SK-N-SH (cell line): ENCODE results near the gene HIPK2. TPM values are rescaled to one million over a fixed set of nuclear protein-coding genes. Genes with fewer than 3 reads are reported as not detected.

Source experiments
- CTCF ChIA-PET: fragments of 300-600, 350-600 bp; formaldehyde crosslinking; extraction: SDS; loops from one replicate; lab custom pipeline; 2021; lab: Yijun Ruan, JAX
- POLR2A ChIA-PET: fragments of 350-600 bp; sonication (Branson Sonifier 250); formaldehyde crosslinking; extraction: SDS; loops from one replicate; lab custom pipeline; 2020; ENCODE audit warnings: antibody characterized with exemption, inconsistent platforms; lab: Yijun Ruan, JAX
- DNase-seq: peaks from one replicate; pipeline ENCODE4 v3.0.0; 2012
- H2AFZ ChIP-seq: fragments of 200-600 bp; sonication (generic); 2 replicates; pipeline ENCODE4 v1.8.1; 2016; ENCODE audit warnings: antibody characterized with exemption, mild to moderate bottlenecking, low read depth
- H3F3A ChIP-seq: fragments of 200-600 bp; sonication (generic); replicated peaks from 2 replicates; pipeline ENCODE3; 2016; ENCODE audit warnings: antibody characterized with exemption, mild to moderate bottlenecking; ENCODE audit not compliant: insufficient read depth
- H3K27ac ChIP-seq, 2 experiments: fragments of 200-500 bp in 1 of 2; fragments of 200-600 bp in 1 of 2; sonication (Bioruptor generic) in 1 of 2; sonication (generic), shearing (Covaris generic) in 1 of 2; 2 replicates each; pipeline versions ENCODE4 v1.5.1 to v1.6.1; 2014 to 2016; ENCODE audit warnings: low read depth in 2 of 2, inconsistent platforms in 1 of 2, low read length in 1 of 2, mild to moderate bottlenecking in 1 of 2, mixed read lengths in 1 of 2
- H3K27me3 ChIP-seq: fragments of 200-600 bp; sonication (generic), shearing (Covaris generic); 2 replicates; pipeline ENCODE4 v1.6.1; 2016; ENCODE audit warnings: mixed run types; ENCODE audit not compliant: insufficient read depth
- H3K36me3 ChIP-seq, 2 experiments: fragments of 200-500 bp in 1 of 2; fragments of 200-600 bp in 1 of 2; sonication (Bioruptor generic) in 1 of 2; sonication (generic) in 1 of 2; replicated peaks in 1 of 2; 2 replicates each; pipeline versions ENCODE3 to v1.5.1; 2014 to 2016; ENCODE audit warnings: low read length in 1 of 2, mild to moderate bottlenecking in 1 of 2; ENCODE audit not compliant: insufficient read depth in 2 of 2, control insufficient read depth in 1 of 2
- H3K4me1 ChIP-seq, 2 experiments: fragments of 200-500 bp in 1 of 2; fragments of 200-600 bp in 1 of 2; sonication (Bioruptor generic) in 1 of 2; sonication (generic), shearing (Covaris generic) in 1 of 2; 2 replicates each; pipeline versions ENCODE4 v1.5.1 to v1.6.1; 2014 to 2016; ENCODE audit warnings: low read depth in 1 of 2, low read length in 1 of 2, mixed run types in 1 of 2; ENCODE audit not compliant: insufficient read depth in 2 of 2, control insufficient read depth in 1 of 2
- H3K4me2 ChIP-seq: fragments of 200-600 bp; sonication (generic), shearing (Covaris generic); 2 replicates; pipeline ENCODE4 v1.6.1; 2017; ENCODE audit warnings: mixed run types
- H3K4me3 ChIP-seq, 2 experiments: fragments of 200-500 bp in 1 of 2; fragments of 200-600 bp in 1 of 2; sonication (Bioruptor generic) in 1 of 2; sonication (generic), shearing (Covaris generic) in 1 of 2; 2 replicates each; pipeline versions ENCODE4 v1.5.1 to v1.8.1; 2014 to 2016; ENCODE audit warnings: low read depth in 2 of 2, inconsistent platforms in 1 of 2, low read length in 1 of 2, mild to moderate bottlenecking in 1 of 2, mixed read lengths in 1 of 2, moderate library complexity in 1 of 2
- H3K79me2 ChIP-seq: fragments of 200-600 bp; sonication (generic); 2 replicates; pipeline ENCODE4 v1.8.1; 2017; ENCODE audit warnings: mild to moderate bottlenecking; ENCODE audit not compliant: insufficient read depth
- H3K9ac ChIP-seq: fragments of 200-600 bp; sonication (generic); 2 replicates; pipeline ENCODE4 v1.6.1; 2017; ENCODE audit warnings: mixed run types
- H3K9me2 ChIP-seq: fragments of 200-600 bp; sonication (generic); 2 replicates; pipeline ENCODE4 v1.6.1; 2017; ENCODE audit warnings: mixed run types
- H3K9me3 ChIP-seq: fragments of 200-600 bp; sonication (generic); 2 replicates; pipeline ENCODE4 v1.6.1; 2017; ENCODE audit warnings: mixed run types, mild to moderate bottlenecking, moderate library complexity
- H4K20me1 ChIP-seq: fragments of 200-600 bp; sonication (generic); 2 replicates; pipeline ENCODE4 v1.6.1; 2017; ENCODE audit warnings: mild to moderate bottlenecking, mixed run types; ENCODE audit not compliant: insufficient read depth
- CHD2 ChIP-seq: fragments of 150-350 bp; IDR thresholded peaks from 2 replicates; pipeline ENCODE4 v1.6.1; 2018; ENCODE audit warnings: low read length; ENCODE audit not compliant: partially characterized antibody
- ELF1 ChIP-seq: IDR thresholded peaks from 2 replicates; pipeline ENCODE4 v1.4.0; 2012
- EP300 ChIP-seq, 2 experiments: IDR thresholded peaks; 2 replicates each; pipeline versions ENCODE4 v1.4.0 to v1.6.1; 2012; ENCODE audit warnings: borderline replicate concordance in 1 of 2, low read depth in 1 of 2, low read length in 1 of 2
- FOXJ3 ChIP-seq: sonication (generic); formaldehyde crosslinking; IDR thresholded peaks from 2 replicates; pipeline ENCODE4 v1.5.1; 2020; ENCODE audit warnings: mild to moderate bottlenecking, missing genetic modification reagents
- GATA2 ChIP-seq: sonication (generic); formaldehyde crosslinking; IDR thresholded peaks from 2 replicates; pipeline ENCODE4 v1.5.0; 2020; ENCODE audit warnings: mild to moderate bottlenecking, missing genetic modification reagents
- JUND ChIP-seq: IDR thresholded peaks from 2 replicates; pipeline ENCODE4 v1.4.0; 2012
- MXI1 ChIP-seq: IDR thresholded peaks from 2 replicates; pipeline ENCODE4 v1.6.1; 2012; ENCODE audit warnings: mild to moderate bottlenecking, low read depth, low read length, improper control_type of control experiment
- RCOR1 ChIP-seq: fragments of 150-350 bp; IDR thresholded peaks from 2 replicates; pipeline ENCODE4 v1.6.1; 2017; ENCODE audit warnings: antibody characterized with exemption, low read length
- RFX5 ChIP-seq: IDR thresholded peaks from 2 replicates; pipeline ENCODE4 v1.6.1; 2012; ENCODE audit warnings: mild to moderate bottlenecking, improper control_type of control experiment, low read length
- RXRA ChIP-seq: IDR thresholded peaks from 2 replicates; pipeline ENCODE4 v1.4.0; 2012; ENCODE audit warnings: low read depth, mild to moderate bottlenecking, borderline replicate concordance
- SMC3 ChIP-seq: IDR thresholded peaks from 2 replicates; pipeline ENCODE4 v1.6.1; 2012; ENCODE audit warnings: low read depth, low read length, improper control_type of control experiment
- TEAD4 ChIP-seq: IDR thresholded peaks from 2 replicates; pipeline ENCODE4 v1.4.0; 2012; ENCODE audit warnings: mild to moderate bottlenecking, borderline replicate concordance; ENCODE audit not compliant: insufficient read depth
- YY1 ChIP-seq: IDR thresholded peaks from 2 replicates; pipeline ENCODE4 v1.4.0; 2012; ENCODE audit warnings: low read depth, mild to moderate bottlenecking
- ZBTB33 ChIP-seq: IDR thresholded peaks from 2 replicates; pipeline ENCODE4 v1.4.0; 2012; ENCODE audit warnings: low read depth, borderline replicate concordance
- WGBS: methylation state at CpG from one replicate; pipeline ENCODE4 v1.1.6; 2017; ENCODE audit warnings: low lambda C conversion rate; 5-methylcytosine and 5-hydroxymethylcytosine counted together
- polyA plus RNA-seq, 3 experiments: library from polyadenylated mRNA; depleted of rRNA; stranded (reverse); fragments of >200 nt; gene quantifications; 2 replicates each; pipeline ENCODE4 v1.2.3, GENCODE V29; 2012

Gene HIPK2
- polyA plus RNA-seq, 1 of the 3 experiments (the other 2 are of a cell fraction): 14.2 TPM

- Histone ChIP-seq H3K9me3 (no peaks in the 10 kb centered on the region), H3F3A (no peaks in the 10 kb centered on the region), H3K4me3 (no peak overlapping the region), H3K36me3 (no peaks in the 10 kb centered on the region), H3K27ac (no peak overlapping the region), H3K27me3 (no peaks in the 10 kb centered on the region), H4K20me1 (no peaks in the 10 kb centered on the region), H3K9me2 (no peaks in the 10 kb centered on the region), H3K79me2 (peaks cover 7% of the 10 kb centered on the region), H3K4me1 (peaks cover 0 to 5% of the 10 kb centered on the region in 2 experiments; a peak in 2 of 4 replicates), H3K9ac (no peak overlapping the region), H3K4me2 (no peak overlapping the region), H2AFZ (no peak overlapping the region)
- 83% methylated on average over 3 of the region's 3 CpGs for WGBS
- CTCF ChIA-PET: interaction anchor here (0.6 to 8.6 kb wide), 6 partner anchors 16 to 219 kb away, joined by 3 to 53 read pairs (median 4); no protein-coding TSS in a partner anchor
- POLR2A ChIA-PET: no interaction called here
- DNase-seq: no peak
- TF ChIP-seq CHD2 (no peak), FOXJ3 (CRISPR knock-in tag) (no peak), ZBTB33 (no peak), JUND (no peak), RFX5 (no peak), YY1 (no peak), SMC3 (no peak), EP300 (IDR thresholded peaks at IDR 0.05; ENCODE audit: borderline replicate concordance in 1 of 2, low read depth in 1 of 2, low read length in 1 of 2) (no peak), ELF1 (no peak), GATA2 (CRISPR knock-in tag) (no peak), RXRA (no peak)
These were observed 6.0 kb upstream of the HIPK2 start for GRCh38 chr7:139783647-139784385.

- Histone ChIP-seq H3K9me3 (no peaks in the 10 kb centered on the region), H3K4me1 (peaks cover 0 to 9% of the 10 kb centered on the region in 2 experiments; a peak in 2 of 4 replicates), H4K20me1 (no peaks in the 10 kb centered on the region), H3K4me2 (no peak overlapping the region), H3F3A (no peaks in the 10 kb centered on the region), H3K4me3 (no peak overlapping the region), H3K9me2 (no peaks in the 10 kb centered on the region), H3K79me2 (peaks cover 16% of the 10 kb centered on the region), H3K27me3 (no peaks in the 10 kb centered on the region), H3K36me3 (no peaks in the 10 kb centered on the region), H3K27ac (no peak overlapping the region), H3K9ac (no peak overlapping the region), H2AFZ (no peak overlapping the region)
- no peak for DNase-seq
- ChIA-PET POLR2A (no interaction called here), CTCF (interaction anchor here (0.6 to 8.6 kb wide), 4 partner anchors 17 to 220 kb away, joined by 3 to 53 read pairs (median 4); no protein-coding TSS in a partner anchor)
- 76% methylated on average over 3 of the region's 3 CpGs for WGBS
- TF ChIP-seq RFX5 (no peak), RCOR1 (no peak), TEAD4 (no peak), MXI1 (no peak)
These were observed 5.1 kb upstream of the HIPK2 start for GRCh38 chr7:139782932-139783331.
